ENCODE data around the gene COA1. TPM values are rescaled to one million over a fixed set of nuclear protein-coding genes. Genes with fewer than 3 reads are reported as not detected.
"Not testable (repeated sequence)": the region's sequence is repeated elsewhere in the genome, so short reads cannot be mapped to it uniquely, and the experiment has no call there.

The COA1 gene
- total RNA-seq, 1 experiment from 2014 or later, result 109 TPM

DNA sequence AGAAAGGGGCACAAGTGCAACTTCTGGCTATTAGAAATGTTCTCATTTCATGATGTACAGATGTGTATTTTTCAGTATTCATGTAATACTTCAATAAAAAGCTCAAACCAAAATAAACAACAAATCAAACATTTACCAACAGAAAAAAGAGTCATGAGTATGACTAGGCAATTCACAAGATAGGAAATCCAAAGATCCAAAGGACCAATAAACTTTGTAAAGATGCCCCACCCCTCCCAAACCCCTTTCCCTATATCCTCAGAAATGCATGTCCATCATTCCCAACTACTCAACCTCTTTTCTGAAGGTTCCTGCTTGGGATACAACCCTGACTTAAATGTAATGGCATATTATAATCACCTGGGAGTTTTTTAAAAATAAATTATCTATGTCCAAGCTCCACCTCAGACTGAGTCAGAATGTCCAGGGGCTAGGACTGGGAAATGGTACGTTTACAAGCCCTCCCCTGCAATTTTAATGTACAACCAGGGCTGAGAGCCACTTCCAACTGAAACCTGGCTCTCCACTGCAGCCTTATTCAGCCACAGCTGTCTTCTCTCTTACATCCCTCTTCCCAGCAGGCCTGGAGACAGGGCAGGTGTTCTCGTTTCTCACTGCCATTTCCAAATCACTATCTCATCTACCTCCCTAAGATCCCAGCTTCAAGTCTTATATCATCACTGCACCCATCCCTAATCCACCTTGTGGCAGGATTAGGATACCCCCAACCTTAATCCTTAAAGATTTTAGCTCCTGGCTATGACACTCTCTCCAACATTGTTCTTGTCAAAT lies 36.5 kb downstream of the COA1 start:
- no TSS peak for BruUV-seq (replicated peaks)

DNA sequence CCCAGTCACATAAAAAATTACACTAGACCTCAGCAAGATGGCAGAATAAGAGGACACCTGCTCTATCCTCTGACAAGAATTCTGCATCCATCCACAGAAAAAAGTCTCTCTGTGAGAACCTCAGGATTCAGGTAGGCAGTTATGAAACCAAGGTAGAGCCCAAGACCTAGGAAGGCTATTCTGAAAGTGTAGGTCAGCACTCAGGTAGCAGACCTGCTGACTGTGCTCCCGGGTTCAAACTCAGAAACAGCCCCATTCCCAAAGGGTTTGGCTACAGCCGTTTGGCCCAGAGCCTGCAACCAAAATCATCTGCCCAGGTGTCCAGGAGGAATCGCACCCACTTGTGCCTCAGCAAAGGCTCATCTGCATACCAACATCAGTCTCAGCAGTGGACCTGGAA lies 37.7 kb downstream of the COA1 start:
- H3K36me3 Mint-ChIP-seq (ENCODE audit: insufficient read depth, unreplicated experiment), result no peaks in the 10 kb centered on the region
- TF ChIP-seq, protein P1, sequence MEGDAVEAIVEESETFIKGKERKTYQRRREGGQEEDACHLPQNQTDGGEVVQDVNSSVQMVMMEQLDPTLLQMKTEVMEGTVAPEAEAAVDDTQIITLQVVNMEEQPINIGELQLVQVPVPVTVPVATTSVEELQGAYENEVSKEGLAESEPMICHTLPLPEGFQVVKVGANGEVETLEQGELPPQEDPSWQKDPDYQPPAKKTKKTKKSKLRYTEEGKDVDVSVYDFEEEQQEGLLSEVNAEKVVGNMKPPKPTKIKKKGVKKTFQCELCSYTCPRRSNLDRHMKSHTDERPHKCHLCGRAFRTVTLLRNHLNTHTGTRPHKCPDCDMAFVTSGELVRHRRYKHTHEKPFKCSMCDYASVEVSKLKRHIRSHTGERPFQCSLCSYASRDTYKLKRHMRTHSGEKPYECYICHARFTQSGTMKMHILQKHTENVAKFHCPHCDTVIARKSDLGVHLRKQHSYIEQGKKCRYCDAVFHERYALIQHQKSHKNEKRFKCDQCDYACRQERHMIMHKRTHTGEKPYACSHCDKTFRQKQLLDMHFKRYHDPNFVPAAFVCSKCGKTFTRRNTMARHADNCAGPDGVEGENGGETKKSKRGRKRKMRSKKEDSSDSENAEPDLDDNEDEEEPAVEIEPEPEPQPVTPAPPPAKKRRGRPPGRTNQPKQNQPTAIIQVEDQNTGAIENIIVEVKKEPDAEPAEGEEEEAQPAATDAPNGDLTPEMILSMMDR (IDR thresholded peaks at IDR 0.05; ENCODE audit: unreplicated experiment), result no peak
- H3K27ac Mint-ChIP-seq (ENCODE audit: unreplicated experiment), result no peak overlapping the region
- H3K4me3 Mint-ChIP-seq (ENCODE audit: low read depth, unreplicated experiment), result no peak overlapping the region
- peaks cover 4% of the 10 kb centered on the region for H3K9me3 Mint-ChIP-seq (ENCODE audit: low read depth, unreplicated experiment)
- CTCF ChIA-PET, result interaction anchor here (0.6 to 0.7 kb wide), 2 partner anchors 25 to 815 kb away, joined by 3 to 4 read pairs; no protein-coding TSS in a partner anchor
- no peaks in the 10 kb centered on the region for H3K4me1 Mint-ChIP-seq (ENCODE audit: low read depth, unreplicated experiment)
- no peaks in the 10 kb centered on the region for H3K27me3 Mint-ChIP-seq (ENCODE audit: unreplicated experiment)
- BruUV-seq (replicated peaks), result no TSS peak
- intact Hi-C loops (cut with micrococcal nuclease; ENCODE audit: unreplicated experiment), result no loop called here
- no peak for DNase-seq

More for the DNA sequence above, 36.5 kb downstream of the COA1 start:
- intact Hi-C loops (cut with micrococcal nuclease; ENCODE audit: unreplicated experiment), result no loop called here
- CTCF ChIA-PET, result interaction anchor here (0.5 to 1.8 kb wide), 4 partner anchors 14 to 110 kb away, joined by 4 to 8 read pairs (median 8); partner anchors contain the start of gene STK17A
- H3K27me3 Mint-ChIP-seq (ENCODE audit: unreplicated experiment), result no peaks in the 10 kb centered on the region
- no peaks in the 10 kb centered on the region for H3K36me3 Mint-ChIP-seq (ENCODE audit: insufficient read depth, unreplicated experiment)
- no peaks in the 10 kb centered on the region for H3K4me1 Mint-ChIP-seq (ENCODE audit: low read depth, unreplicated experiment)
- TF ChIP-seq, protein P1 (IDR thresholded peaks at IDR 0.05; ENCODE audit: unreplicated experiment), result no peak
- no peak overlapping the region for H3K27ac Mint-ChIP-seq (ENCODE audit: unreplicated experiment)
- H3K9me3 Mint-ChIP-seq (ENCODE audit: low read depth, unreplicated experiment), result peaks cover 2% of the 10 kb centered on the region
- DNase-seq, result no peak
- H3K4me3 Mint-ChIP-seq (ENCODE audit: low read depth, unreplicated experiment), result no peak overlapping the region

DNA sequence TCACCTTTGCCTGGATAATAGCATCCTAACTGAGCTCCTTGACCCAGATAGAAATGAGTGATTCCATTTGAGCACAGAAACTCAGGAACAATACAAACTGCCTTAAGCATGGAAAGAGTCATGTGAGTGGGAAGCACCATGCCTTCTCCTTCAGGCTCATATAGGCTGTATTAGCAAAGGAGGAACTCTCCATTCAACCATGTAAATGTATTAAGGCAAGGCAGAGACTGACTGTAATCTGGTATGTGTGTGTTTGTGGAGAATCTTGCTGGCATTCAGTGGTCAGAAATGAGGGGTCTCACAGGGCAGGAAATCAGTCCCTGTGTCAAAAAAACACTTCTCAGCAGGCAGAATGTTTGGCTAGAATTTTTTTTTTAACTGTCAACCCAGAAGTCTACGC lies 40.2 kb downstream of the COA1 start:
- Mint-ChIP-seq H3K27me3 (ENCODE audit: unreplicated experiment) (no peaks in the 10 kb centered on the region), H3K9me3 (ENCODE audit: low read depth, unreplicated experiment) (peaks cover 7% of the 10 kb centered on the region), H3K4me3 (ENCODE audit: low read depth, unreplicated experiment) (no peak overlapping the region), H3K27ac (ENCODE audit: unreplicated experiment) (no peak overlapping the region), H3K36me3 (ENCODE audit: insufficient read depth, unreplicated experiment) (no peaks in the 10 kb centered on the region), H3K4me1 (ENCODE audit: low read depth, unreplicated experiment) (no peaks in the 10 kb centered on the region)
- CTCF ChIA-PET, result no interaction called here
- intact Hi-C loops (cut with micrococcal nuclease; ENCODE audit: unreplicated experiment), result no loop called here
- DNase-seq, result no peak
- no TSS peak for BruUV-seq (replicated peaks)
- TF ChIP-seq, protein P1 (IDR thresholded peaks at IDR 0.05; ENCODE audit: unreplicated experiment), result no peak

DNA sequence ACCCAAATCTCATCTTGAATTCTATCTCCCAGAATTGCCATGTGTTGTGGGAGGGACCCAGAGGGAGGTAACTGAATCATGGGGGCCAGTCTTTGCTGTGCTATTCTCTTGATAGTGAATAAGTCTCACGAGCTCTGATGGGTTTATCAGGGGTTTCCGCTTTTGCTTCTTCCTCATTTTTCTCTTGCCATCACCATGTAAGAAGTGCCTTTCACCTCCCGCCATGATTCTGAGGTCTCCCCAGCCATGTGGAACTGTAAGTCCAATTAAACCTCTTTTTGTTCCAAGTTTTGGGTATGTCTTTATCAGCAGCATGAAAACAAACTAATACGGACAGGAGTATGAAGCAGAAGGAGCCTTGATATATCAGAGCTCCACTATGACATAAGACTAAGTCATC lies 41.5 kb downstream of the COA1 start:
- H3K36me3 Mint-ChIP-seq (ENCODE audit: insufficient read depth, unreplicated experiment); H3K4me1 Mint-ChIP-seq (ENCODE audit: low read depth, unreplicated experiment); BruUV-seq (replicated peaks); H3K27ac Mint-ChIP-seq (ENCODE audit: unreplicated experiment); H3K27me3 Mint-ChIP-seq (ENCODE audit: unreplicated experiment); H3K4me3 Mint-ChIP-seq (ENCODE audit: low read depth, unreplicated experiment); CTCF ChIA-PET; DNase-seq; intact Hi-C loops (cut with micrococcal nuclease; ENCODE audit: unreplicated experiment); H3K9me3 Mint-ChIP-seq (ENCODE audit: low read depth, unreplicated experiment): not testable (repeated sequence)

DNA sequence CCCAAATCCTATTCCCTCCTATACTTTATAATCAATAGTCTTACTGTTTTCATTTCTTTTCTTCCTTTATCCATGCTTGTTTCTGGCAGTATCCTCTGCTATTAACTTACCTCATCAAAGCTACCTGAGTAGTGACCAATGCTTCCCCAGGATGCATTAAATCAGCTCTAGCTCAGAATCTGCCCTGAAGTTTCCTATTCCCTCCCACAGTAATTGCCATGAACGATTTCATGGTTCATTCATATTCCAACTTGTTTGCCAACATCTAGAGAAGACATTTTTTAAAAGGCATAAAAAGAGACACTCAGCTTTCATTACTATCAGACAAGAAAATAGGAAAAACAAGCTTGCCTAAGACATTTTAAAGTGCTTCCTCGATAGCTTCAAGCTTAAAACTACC lies 42.3 kb downstream of the COA1 start:
- CTCF ChIA-PET, result interaction anchor here (0.7 to 1.2 kb wide), 2 partner anchors 13 to 83 kb away, joined by 3 to 5 read pairs; no protein-coding TSS in a partner anchor
- H3K27ac Mint-ChIP-seq (ENCODE audit: unreplicated experiment), result no peak overlapping the region
- H3K36me3 Mint-ChIP-seq (ENCODE audit: insufficient read depth, unreplicated experiment), result no peaks in the 10 kb centered on the region
- no peaks in the 10 kb centered on the region for H3K4me1 Mint-ChIP-seq (ENCODE audit: low read depth, unreplicated experiment)
- intact Hi-C loops (cut with micrococcal nuclease; ENCODE audit: unreplicated experiment), result no loop called here
- peaks cover 7% of the 10 kb centered on the region for H3K9me3 Mint-ChIP-seq (ENCODE audit: low read depth, unreplicated experiment)
- DNase-seq, result no peak
- H3K27me3 Mint-ChIP-seq (ENCODE audit: unreplicated experiment), result no peaks in the 10 kb centered on the region
- no TSS peak for BruUV-seq (replicated peaks)
- TF ChIP-seq, protein P1 (IDR thresholded peaks at IDR 0.05; ENCODE audit: unreplicated experiment), result no peak
- no peak overlapping the region for H3K4me3 Mint-ChIP-seq (ENCODE audit: low read depth, unreplicated experiment)
